ENCODE measurements around the gene APOD.

DNA sequence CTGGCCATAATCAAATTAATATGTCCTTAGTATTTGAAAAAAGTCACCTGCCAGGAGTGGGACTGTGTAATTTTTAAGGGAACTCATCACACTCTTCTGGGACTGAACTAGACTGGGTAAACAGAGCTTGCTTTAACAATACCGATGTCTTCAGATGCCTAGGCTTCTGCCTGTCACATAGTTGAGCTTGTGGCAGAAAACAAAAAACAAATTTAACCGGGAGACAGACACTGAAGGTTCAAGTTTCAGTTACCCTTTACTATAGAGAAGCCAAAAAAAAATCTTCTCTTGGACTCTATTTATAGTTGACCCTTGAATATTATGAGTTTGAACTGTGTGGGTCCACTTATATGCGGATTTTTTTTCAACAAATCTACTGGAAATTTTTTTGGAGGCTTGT lies 51.4 kb downstream of the APOD start:
- TF ChIP-seq, protein P1, sequence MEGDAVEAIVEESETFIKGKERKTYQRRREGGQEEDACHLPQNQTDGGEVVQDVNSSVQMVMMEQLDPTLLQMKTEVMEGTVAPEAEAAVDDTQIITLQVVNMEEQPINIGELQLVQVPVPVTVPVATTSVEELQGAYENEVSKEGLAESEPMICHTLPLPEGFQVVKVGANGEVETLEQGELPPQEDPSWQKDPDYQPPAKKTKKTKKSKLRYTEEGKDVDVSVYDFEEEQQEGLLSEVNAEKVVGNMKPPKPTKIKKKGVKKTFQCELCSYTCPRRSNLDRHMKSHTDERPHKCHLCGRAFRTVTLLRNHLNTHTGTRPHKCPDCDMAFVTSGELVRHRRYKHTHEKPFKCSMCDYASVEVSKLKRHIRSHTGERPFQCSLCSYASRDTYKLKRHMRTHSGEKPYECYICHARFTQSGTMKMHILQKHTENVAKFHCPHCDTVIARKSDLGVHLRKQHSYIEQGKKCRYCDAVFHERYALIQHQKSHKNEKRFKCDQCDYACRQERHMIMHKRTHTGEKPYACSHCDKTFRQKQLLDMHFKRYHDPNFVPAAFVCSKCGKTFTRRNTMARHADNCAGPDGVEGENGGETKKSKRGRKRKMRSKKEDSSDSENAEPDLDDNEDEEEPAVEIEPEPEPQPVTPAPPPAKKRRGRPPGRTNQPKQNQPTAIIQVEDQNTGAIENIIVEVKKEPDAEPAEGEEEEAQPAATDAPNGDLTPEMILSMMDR (IDR thresholded peaks at IDR 0.05; ENCODE audit: control extremely low read depth in 1 of 3, insufficient read depth in 1 of 3, low read depth in 1 of 3, low read length in 3 of 3): no peak
- TF ChIP-seq JUN (IDR thresholded peaks at IDR 0.05; ENCODE audit: low read depth, low read length): no peak
- no peak for TF ChIP-seq POLR2A (IDR thresholded peaks at IDR 0.05; ENCODE audit: control extremely low read depth in 1 of 2, low read depth in 2 of 2, low read length in 2 of 2)
